Tibial nerve (tissue), 4 donors: Measurements from ENCODE around the gene MLLT1. TPM values are rescaled to one million over a fixed set of nuclear protein-coding genes. Genes with fewer than 3 reads are reported as not detected.

Experiments
- DNase-seq, 2 donors: peaks; one replicate each; pipeline ENCODE4 v3.0.0-alpha.2; 2019; ENCODE audit warnings: low spot score in 2 of 2
- H3K27ac ChIP-seq, 4 donors: fragments of 200-600 bp; sonication (generic) in 3 of 4; one replicate each; pipeline ENCODE4 v1.5.1; 2017 to 2019; ENCODE audit warnings: mild to moderate bottlenecking in 1 of 4
- H3K27me3 ChIP-seq, 2 donors: fragments of 200-600 bp; sonication (generic) in 1 of 2; one replicate each; pipeline versions ENCODE4 v1.5.1 to v1.6.0; 2017 to 2019
- H3K36me3 ChIP-seq, 3 donors: fragments of 200-600 bp; sonication (generic); one replicate each; pipeline ENCODE4 v1.5.1; 2018 to 2019
- H3K4me1 ChIP-seq, 4 donors: fragments of 200-600 bp; sonication (generic) in 3 of 4; one replicate each; pipeline ENCODE4 v1.5.1; 2017 to 2019
- H3K4me3 ChIP-seq, 4 donors: fragments of 200-600 bp; sonication (generic) in 3 of 4; one replicate each; pipeline ENCODE4 v1.5.1; 2017 to 2019; ENCODE audit warnings: mild to moderate bottlenecking in 1 of 4, moderate library complexity in 1 of 4
- H3K9me3 ChIP-seq, 4 donors: fragments of 200-600 bp; sonication (generic) in 3 of 4; one replicate each; pipeline ENCODE4 v1.5.1; 2017 to 2019
- EP300 ChIP-seq, 2 donors: sonication (generic); formaldehyde crosslinking; IDR thresholded peaks; one replicate each; pipeline ENCODE4 v1.6.1; 2017; ENCODE audit warnings: antibody characterized with exemption in 2 of 2, mild to moderate bottlenecking in 1 of 2
- POLR2A ChIP-seq, 2 donors: fragments of 450-650 bp; IDR thresholded peaks; one replicate each; pipeline ENCODE4 v1.6.1; 2017; ENCODE audit warnings: antibody characterized with exemption in 2 of 2, mild to moderate bottlenecking in 2 of 2, moderate library complexity in 2 of 2
- WGBS, 2 donors: methylation state at CpG; one replicate each; pipeline ENCODE4 v1.1.5; 2018; 5-methylcytosine and 5-hydroxymethylcytosine counted together
- total RNA-seq, 4 donors: library from RNA; depleted of rRNA; stranded (reverse); fragments of >200 nt; gene quantifications; one replicate each; pipeline ENCODE4 v1.1.0, GENCODE V29; 2016
- TF ChIP-seq, protein P1 (sequence below), 5 experiments: fragments of 200-600 bp in 3 of 5; fragments of 450-650 bp in 2 of 5; sonication (generic) in 3 of 5; IDR thresholded peaks; one replicate each; pipeline ENCODE4 v1.5.1; 2016 to 2019; ENCODE audit warnings: antibody characterized with exemption in 5 of 5, mild to moderate bottlenecking in 3 of 5, moderate library complexity in 2 of 5

MLLT1 gene
- total RNA-seq, 4 donors from 2014 or later, result 15.1 to 42.0 (median 19.9) TPM

- DNase-seq, result no peak
- TF ChIP-seq, protein P1, sequence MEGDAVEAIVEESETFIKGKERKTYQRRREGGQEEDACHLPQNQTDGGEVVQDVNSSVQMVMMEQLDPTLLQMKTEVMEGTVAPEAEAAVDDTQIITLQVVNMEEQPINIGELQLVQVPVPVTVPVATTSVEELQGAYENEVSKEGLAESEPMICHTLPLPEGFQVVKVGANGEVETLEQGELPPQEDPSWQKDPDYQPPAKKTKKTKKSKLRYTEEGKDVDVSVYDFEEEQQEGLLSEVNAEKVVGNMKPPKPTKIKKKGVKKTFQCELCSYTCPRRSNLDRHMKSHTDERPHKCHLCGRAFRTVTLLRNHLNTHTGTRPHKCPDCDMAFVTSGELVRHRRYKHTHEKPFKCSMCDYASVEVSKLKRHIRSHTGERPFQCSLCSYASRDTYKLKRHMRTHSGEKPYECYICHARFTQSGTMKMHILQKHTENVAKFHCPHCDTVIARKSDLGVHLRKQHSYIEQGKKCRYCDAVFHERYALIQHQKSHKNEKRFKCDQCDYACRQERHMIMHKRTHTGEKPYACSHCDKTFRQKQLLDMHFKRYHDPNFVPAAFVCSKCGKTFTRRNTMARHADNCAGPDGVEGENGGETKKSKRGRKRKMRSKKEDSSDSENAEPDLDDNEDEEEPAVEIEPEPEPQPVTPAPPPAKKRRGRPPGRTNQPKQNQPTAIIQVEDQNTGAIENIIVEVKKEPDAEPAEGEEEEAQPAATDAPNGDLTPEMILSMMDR (IDR thresholded peaks at IDR 0.05), result no peak
- TF ChIP-seq POLR2A (IDR thresholded peaks at IDR 0.05) (no peak), EP300 (IDR thresholded peaks at IDR 0.05) (no peak)
- WGBS, 2 donors, result 89 to 91% methylated on average over 24 to 33 of the region's 33 CpGs
- Histone ChIP-seq H3K9me3 (no peaks in the 10 kb centered on the region), H3K4me3 (no peak overlapping the region), H3K36me3 (peaks cover 0 to 60% (median 0%) of the 10 kb centered on the region in 3 donors), H3K27me3 (no peaks in the 10 kb centered on the region), H3K4me1 (peaks cover 0 to 85% (median 18%) of the 10 kb centered on the region in 4 donors), H3K27ac (peak overlapping the region in 1 of 4 donors; percentile 71)
These were observed 52.4 kb downstream of the MLLT1 start for GRCh38 chr19:6227156-6227935.

GRCh38 chr19:6226444-6227155 lies 53.2 kb downstream of the MLLT1 start:
- H3K36me3 ChIP-seq, result peaks cover 0 to 67% (median 0%) of the 10 kb centered on the region in 3 donors
- peak overlapping the region in 1 of 4 donors; percentile 28 for H3K27ac ChIP-seq
- H3K4me3 ChIP-seq, result no peak overlapping the region
- no peak for DNase-seq
- TF ChIP-seq, protein P1 (IDR thresholded peaks at IDR 0.05), result no peak
- TF ChIP-seq EP300 (IDR thresholded peaks at IDR 0.05), result no peak
- no peak for TF ChIP-seq POLR2A (IDR thresholded peaks at IDR 0.05)
- no peaks in the 10 kb centered on the region for H3K27me3 ChIP-seq
- H3K9me3 ChIP-seq, result no peaks in the 10 kb centered on the region
- H3K4me1 ChIP-seq, result peaks cover 0 to 82% (median 11%) of the 10 kb centered on the region in 4 donors
- WGBS, 2 donors, result 88 to 90% methylated on average over 28 of the region's 28 CpGs

DNA sequence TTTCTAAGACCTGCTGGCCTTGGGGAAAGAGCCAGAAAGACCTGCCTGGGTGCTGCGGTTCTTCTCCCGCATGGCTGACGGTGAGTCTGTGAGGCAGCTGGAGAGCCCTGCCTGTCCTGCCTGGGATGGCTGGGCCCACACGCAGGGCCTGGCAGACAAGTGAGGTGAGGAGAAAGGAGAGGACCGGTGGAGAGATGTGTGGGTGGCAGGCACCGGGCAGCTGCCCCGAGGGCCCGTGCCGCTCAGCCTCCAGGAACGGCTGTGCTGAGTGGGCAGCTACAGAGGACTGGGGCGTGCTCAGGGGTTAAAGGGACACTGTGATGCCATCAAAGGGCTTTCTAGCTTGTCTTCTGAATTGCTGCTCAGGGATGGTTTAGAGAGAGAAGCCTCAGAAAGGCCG lies 53.8 kb downstream of the MLLT1 start:
- no peaks in the 10 kb centered on the region for H3K27me3 ChIP-seq
- H3K4me3 ChIP-seq, result no peak overlapping the region
- 67 to 74% methylated on average over 12 of the region's 12 CpGs for WGBS, 2 donors
- peaks cover 0 to 82% (median 12%) of the 10 kb centered on the region in 4 donors for H3K4me1 ChIP-seq
- no peak for DNase-seq
- peaks cover 0 to 73% (median 0%) of the 10 kb centered on the region in 3 donors for H3K36me3 ChIP-seq
- no peak for TF ChIP-seq EP300 (IDR thresholded peaks at IDR 0.05)
- TF ChIP-seq POLR2A (IDR thresholded peaks at IDR 0.05), result no peak
- TF ChIP-seq, protein P1 (IDR thresholded peaks at IDR 0.05), result no peak
- no peaks in the 10 kb centered on the region for H3K9me3 ChIP-seq
- H3K27ac ChIP-seq, result peak overlapping the region in 1 of 4 donors; percentile 28

GRCh38 chr19:6225232-6225865 lies 54.4 kb downstream of the MLLT1 start:
- H3K36me3 ChIP-seq, result peaks cover 0 to 78% (median 0%) of the 10 kb centered on the region in 3 donors
- DNase-seq, result no peak
- peak overlapping the region in 1 of 4 donors; percentile 28 for H3K27ac ChIP-seq
- H3K4me3 ChIP-seq, result no peak overlapping the region
- H3K27me3 ChIP-seq, result no peaks in the 10 kb centered on the region
- WGBS, 2 donors, result 75 to 85% methylated on average over 13 to 14 of the region's 18 CpGs
- H3K9me3 ChIP-seq, result no peaks in the 10 kb centered on the region
- H3K4me1 ChIP-seq, result peaks cover 0 to 84% (median 18%) of the 10 kb centered on the region in 4 donors
- TF ChIP-seq, protein P1 (IDR thresholded peaks at IDR 0.05), result no peak
- no peak for TF ChIP-seq EP300 (IDR thresholded peaks at IDR 0.05)
- TF ChIP-seq POLR2A (IDR thresholded peaks at IDR 0.05), result no peak
